Esophagus muscularis mucosa (tissue), 4 donors: ENCODE measurements around the gene FAM32A.

Source experiments
- CTCF ChIP-seq, 3 experiments: fragments of 200-600 bp in 2 of 3; fragments of 450-650 bp in 1 of 3; sonication (generic) in 2 of 3; IDR thresholded peaks; one replicate each; pipeline ENCODE4 v1.5.1; 2017 to 2019; ENCODE audit warnings: antibody characterized with exemption in 3 of 3, mild to moderate bottlenecking in 2 of 3, moderate library complexity in 1 of 3
- EP300 ChIP-seq: sonication (generic); formaldehyde crosslinking; IDR thresholded peaks from one replicate; pipeline ENCODE4 v1.6.1; 2017; ENCODE audit warnings: antibody characterized with exemption
- POLR2A ChIP-seq: fragments of 450-650 bp; IDR thresholded peaks from one replicate; pipeline ENCODE4 v1.6.1; 2017; ENCODE audit warnings: antibody characterized with exemption, moderate library complexity, mild to moderate bottlenecking, low read depth
- POLR2AphosphoS5 ChIP-seq, 2 donors: sonication (generic); formaldehyde crosslinking; IDR thresholded peaks; one replicate each; pipeline ENCODE4 v1.6.1; 2017; ENCODE audit warnings: antibody characterized with exemption in 2 of 2

GRCh38 chr19:16227837-16228636 is 42.8 kb downstream of the FAM32A start:
- no peak for TF ChIP-seq CTCF (IDR thresholded peaks at IDR 0.05)
- no peak for TF ChIP-seq EP300
- TF ChIP-seq POLR2A = no peak
- TF ChIP-seq POLR2AphosphoS5 (IDR thresholded peaks at IDR 0.05) = no peak
